Measurements from ENCODE around the gene CDSN.
"Not testable (repeated sequence)": the region's sequence is repeated elsewhere in the genome, so short reads cannot be mapped to it uniquely, and the experiment has no call there.

CDSN gene

GRCh38 chr6:31120151-31120915 is at the start of gene CDSN:
Gene CDSN (minus strand): TSS chr6:31120446. CDS start chr6:31120419, 27 bp downstream.
- no peak for DNase-seq (ENCODE audit: low read depth in 2 of 3, low spot score in 1 of 3)

- no peak for DNase-seq (ENCODE audit: low read depth in 2 of 3, low spot score in 1 of 3)
Observed at GRCh38 chr6:31169123-31169857, 49.0 kb upstream of the CDSN start.

- no peak for DNase-seq (ENCODE audit: low read depth in 2 of 3, low spot score in 1 of 3)
Observed at GRCh38 chr6:31168606-31169005, 48.4 kb upstream of the CDSN start.

GRCh38 chr6:31165986-31166385 is 45.7 kb upstream of the CDSN start:
- DNase-seq (ENCODE audit: low read depth in 2 of 3, low spot score in 1 of 3): no peak

GRCh38 chr6:31165064-31165832 is 45.0 kb upstream of the CDSN start:
- not testable (repeated sequence) for DNase-seq (ENCODE audit: low read depth in 2 of 3, low spot score in 1 of 3)

GRCh38 chr6:31164475-31165063 is 44.3 kb upstream of the CDSN start:
- not testable (repeated sequence) for DNase-seq (ENCODE audit: low read depth in 2 of 3, low spot score in 1 of 3)

GRCh38 chr6:31163922-31164321 is 43.7 kb upstream of the CDSN start:
- no peak for DNase-seq (ENCODE audit: low read depth in 2 of 3, low spot score in 1 of 3)

GRCh38 chr6:31162463-31163165 is 42.4 kb upstream of the CDSN start:
- no peak for DNase-seq (ENCODE audit: low read depth in 2 of 3, low spot score in 1 of 3)

- DNase-seq (ENCODE audit: low read depth in 2 of 3, low spot score in 1 of 3): no peak
Observed at GRCh38 chr6:31161216-31162126, 41.2 kb upstream of the CDSN start.

GRCh38 chr6:31158863-31159855 is 38.9 kb upstream of the CDSN start:
- DNase-seq (ENCODE audit: low read depth in 2 of 3, low spot score in 1 of 3): peak in 2 of 3 donors; percentile 9 to 18

GRCh38 chr6:31158140-31158862 is 38.1 kb upstream of the CDSN start, which contains the start of gene TCF19:
Gene TCF19 (plus strand): TSS chr6:31158589. CDS start chr6:31159470, 881 bp downstream.
- DNase-seq (ENCODE audit: low read depth in 2 of 3, low spot score in 1 of 3): peak; percentile 97 to 98 (median 98)

- no peak for DNase-seq (ENCODE audit: low read depth in 2 of 3, low spot score in 1 of 3)
Observed at GRCh38 chr6:31157513-31158139, 37.4 kb upstream of the CDSN start, which contains the start of gene CCHCR1. Gene CCHCR1 (minus strand): TSS chr6:31157802. CDS start chr6:31157600, 202 bp downstream.

GRCh38 chr6:31156641-31157040 is 36.4 kb upstream of the CDSN start:
- DNase-seq (ENCODE audit: low read depth in 2 of 3, low spot score in 1 of 3): no peak

GRCh38 chr6:31154436-31154835 is 34.2 kb upstream of the CDSN start:
- DNase-seq (ENCODE audit: low read depth in 2 of 3, low spot score in 1 of 3): no peak

- no peak for DNase-seq (ENCODE audit: low read depth in 2 of 3, low spot score in 1 of 3)
Observed at GRCh38 chr6:31152781-31153180, 32.5 kb upstream of the CDSN start.

GRCh38 chr6:31149827-31150447 is 29.7 kb upstream of the CDSN start:
- no peak for DNase-seq (ENCODE audit: low read depth in 2 of 3, low spot score in 1 of 3)

- DNase-seq (ENCODE audit: low read depth in 2 of 3, low spot score in 1 of 3): no peak
Observed at GRCh38 chr6:31145386-31145785, 25.1 kb upstream of the CDSN start.
